Endothelial cell (in vitro differentiated cells): ENCODE data around the gene EEF2KMT. TPM values are rescaled to one million over a fixed set of nuclear protein-coding genes. Genes with fewer than 3 reads are reported as not detected.

Experiments used
- DNase-seq: peaks from one replicate; pipeline ENCODE4 v3.0.0; 2021; ENCODE audit warnings: low spot score
- H3K27ac Mint-ChIP-seq: one replicate; pipeline ENCODE4 v1.8.0; 2021; ENCODE audit warnings: mixed read lengths, inconsistent platforms; ENCODE audit not compliant: unreplicated experiment
- H3K27me3 Mint-ChIP-seq: one replicate; pipeline ENCODE4 v1.8.0; 2021; ENCODE audit warnings: mild to moderate bottlenecking, moderate library complexity, mixed read lengths, inconsistent platforms; ENCODE audit not compliant: unreplicated experiment
- H3K36me3 Mint-ChIP-seq: one replicate; pipeline ENCODE4 v1.8.0; 2021; ENCODE audit warnings: mild to moderate bottlenecking, low read depth, mixed read lengths, inconsistent platforms; ENCODE audit not compliant: unreplicated experiment
- H3K4me1 Mint-ChIP-seq: one replicate; pipeline ENCODE4 v1.8.0; 2021; ENCODE audit warnings: mild to moderate bottlenecking, mixed read lengths, inconsistent platforms; ENCODE audit not compliant: unreplicated experiment
- H3K4me3 Mint-ChIP-seq: one replicate; pipeline ENCODE4 v1.8.0; 2021; ENCODE audit warnings: mild to moderate bottlenecking, mixed read lengths, inconsistent platforms; ENCODE audit not compliant: unreplicated experiment
- H3K9me3 Mint-ChIP-seq: one replicate; pipeline ENCODE4 v1.8.0; 2021; ENCODE audit warnings: mixed read lengths, inconsistent platforms; ENCODE audit not compliant: unreplicated experiment
- total RNA-seq: library from RNA; stranded (reverse); fragmentation: NEBNext Ultra II Directional; extraction: Animal tissue kit (Norgen Biotek cat#: 25700); gene quantifications from one replicate; pipeline ENCODE4 v1.2.1, GENCODE V29; 2021; ENCODE audit not compliant: unreplicated experiment
- TF ChIP-seq, protein P1 (sequence below): fragments of 200-600 bp; sonication (generic); IDR thresholded peaks from one replicate; pipeline ENCODE4 v1.5.0; 2021; ENCODE audit warnings: antibody characterized with exemption; ENCODE audit not compliant: unreplicated experiment

EEF2KMT gene
- total RNA-seq, 1 donor from 2014 or later = 6.7 TPM

DNA sequence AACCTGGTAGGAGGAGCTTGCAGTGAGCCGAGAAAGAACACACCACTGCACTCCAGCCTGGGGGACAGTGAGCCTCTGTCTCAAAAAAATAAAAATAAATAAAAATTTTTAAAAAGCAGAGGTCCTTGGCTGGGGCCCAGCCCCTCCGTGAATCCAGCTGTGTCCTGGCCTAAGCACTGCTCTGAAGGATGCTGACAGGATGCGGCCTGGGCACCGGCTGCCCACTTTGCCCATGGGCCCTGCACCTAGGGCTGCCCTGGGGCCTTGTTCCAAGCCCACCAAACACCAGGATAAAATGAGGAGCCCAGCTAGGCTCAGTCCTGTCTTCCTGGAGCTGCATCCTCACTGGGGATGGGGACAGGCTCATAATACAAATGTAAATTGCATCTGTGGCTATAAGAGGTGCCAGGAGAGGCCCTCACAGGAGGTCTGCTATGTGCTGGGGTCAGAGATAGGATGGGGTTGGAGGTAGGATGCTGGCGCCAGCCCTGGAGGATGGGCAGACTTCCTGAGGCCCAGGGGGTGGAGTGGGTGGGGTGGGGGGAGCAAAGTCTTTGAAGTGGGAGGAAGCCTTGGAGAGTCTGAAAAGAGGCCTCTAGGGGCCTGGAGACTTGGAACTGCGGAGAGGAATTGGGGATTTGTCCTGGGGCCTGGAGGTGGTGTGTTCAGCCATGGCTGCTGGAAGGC is 38.1 kb downstream of the EEF2KMT start:
- H3K4me1 Mint-ChIP-seq = peaks cover 3% of the 10 kb centered on the region
- no peaks in the 10 kb centered on the region for H3K9me3 Mint-ChIP-seq
- peaks cover 7% of the 10 kb centered on the region for H3K27me3 Mint-ChIP-seq
- H3K4me3 Mint-ChIP-seq = no peak overlapping the region
- no peak overlapping the region for H3K27ac Mint-ChIP-seq
- H3K36me3 Mint-ChIP-seq = no peaks in the 10 kb centered on the region
- TF ChIP-seq, protein P1, sequence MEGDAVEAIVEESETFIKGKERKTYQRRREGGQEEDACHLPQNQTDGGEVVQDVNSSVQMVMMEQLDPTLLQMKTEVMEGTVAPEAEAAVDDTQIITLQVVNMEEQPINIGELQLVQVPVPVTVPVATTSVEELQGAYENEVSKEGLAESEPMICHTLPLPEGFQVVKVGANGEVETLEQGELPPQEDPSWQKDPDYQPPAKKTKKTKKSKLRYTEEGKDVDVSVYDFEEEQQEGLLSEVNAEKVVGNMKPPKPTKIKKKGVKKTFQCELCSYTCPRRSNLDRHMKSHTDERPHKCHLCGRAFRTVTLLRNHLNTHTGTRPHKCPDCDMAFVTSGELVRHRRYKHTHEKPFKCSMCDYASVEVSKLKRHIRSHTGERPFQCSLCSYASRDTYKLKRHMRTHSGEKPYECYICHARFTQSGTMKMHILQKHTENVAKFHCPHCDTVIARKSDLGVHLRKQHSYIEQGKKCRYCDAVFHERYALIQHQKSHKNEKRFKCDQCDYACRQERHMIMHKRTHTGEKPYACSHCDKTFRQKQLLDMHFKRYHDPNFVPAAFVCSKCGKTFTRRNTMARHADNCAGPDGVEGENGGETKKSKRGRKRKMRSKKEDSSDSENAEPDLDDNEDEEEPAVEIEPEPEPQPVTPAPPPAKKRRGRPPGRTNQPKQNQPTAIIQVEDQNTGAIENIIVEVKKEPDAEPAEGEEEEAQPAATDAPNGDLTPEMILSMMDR = no peak
- DNase-seq = no peak

DNA sequence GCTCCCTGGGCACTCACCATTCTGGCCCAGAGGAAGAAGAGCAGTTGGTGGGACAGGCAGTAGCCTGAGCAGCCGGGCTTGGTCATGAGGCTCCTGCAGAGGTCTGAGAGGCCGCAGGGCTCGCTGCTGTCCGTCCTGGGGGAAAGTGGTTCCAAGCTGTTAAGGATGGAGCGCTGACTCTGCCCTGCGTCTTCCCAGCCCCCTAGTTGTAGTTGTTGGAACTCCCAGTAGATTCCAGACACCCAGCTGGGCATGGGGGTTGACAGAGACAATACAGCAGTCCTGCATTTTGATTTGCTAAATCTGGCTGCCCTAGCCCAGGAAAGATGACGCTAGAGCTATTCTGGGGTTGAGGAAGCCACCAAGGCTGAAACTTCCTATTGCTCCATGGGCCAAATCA is 39.1 kb downstream of the EEF2KMT start:
- peaks cover 9% of the 10 kb centered on the region for H3K27me3 Mint-ChIP-seq
- peaks cover 3% of the 10 kb centered on the region for H3K4me1 Mint-ChIP-seq
- no peak overlapping the region for H3K4me3 Mint-ChIP-seq
- TF ChIP-seq, protein P1 = peak; percentile 58
- no peak overlapping the region for H3K27ac Mint-ChIP-seq
- H3K9me3 Mint-ChIP-seq = no peaks in the 10 kb centered on the region
- no peaks in the 10 kb centered on the region for H3K36me3 Mint-ChIP-seq
- DNase-seq = peak; percentile 72

DNA sequence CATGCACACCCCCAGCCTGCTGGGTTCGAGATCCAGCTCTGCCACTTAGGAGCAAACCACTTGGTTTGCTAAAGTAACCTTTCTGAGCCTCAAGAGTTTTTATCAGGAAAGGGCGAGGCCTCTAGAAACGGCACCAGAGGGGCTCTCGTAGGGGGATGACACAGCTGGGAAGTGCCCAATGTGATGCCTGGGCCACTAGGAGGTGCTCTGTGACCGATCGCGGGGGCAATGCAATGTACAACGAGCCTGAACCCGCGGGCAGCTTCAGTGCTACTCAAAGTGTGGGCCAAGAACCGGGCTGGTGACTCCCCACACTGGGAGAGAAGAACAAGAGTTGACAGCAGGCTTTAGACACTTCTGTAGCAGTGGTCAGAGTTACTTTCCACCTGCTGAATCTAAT is 41.2 kb downstream of the EEF2KMT start:
- Mint-ChIP-seq H3K4me1 (peaks cover 3% of the 10 kb centered on the region), H3K27ac (no peak overlapping the region), H3K9me3 (no peaks in the 10 kb centered on the region), H3K4me3 (no peak overlapping the region), H3K27me3 (peaks cover 7% of the 10 kb centered on the region), H3K36me3 (no peaks in the 10 kb centered on the region)
- DNase-seq = peak; percentile 53
- TF ChIP-seq, protein P1 = peak; percentile 10

DNA sequence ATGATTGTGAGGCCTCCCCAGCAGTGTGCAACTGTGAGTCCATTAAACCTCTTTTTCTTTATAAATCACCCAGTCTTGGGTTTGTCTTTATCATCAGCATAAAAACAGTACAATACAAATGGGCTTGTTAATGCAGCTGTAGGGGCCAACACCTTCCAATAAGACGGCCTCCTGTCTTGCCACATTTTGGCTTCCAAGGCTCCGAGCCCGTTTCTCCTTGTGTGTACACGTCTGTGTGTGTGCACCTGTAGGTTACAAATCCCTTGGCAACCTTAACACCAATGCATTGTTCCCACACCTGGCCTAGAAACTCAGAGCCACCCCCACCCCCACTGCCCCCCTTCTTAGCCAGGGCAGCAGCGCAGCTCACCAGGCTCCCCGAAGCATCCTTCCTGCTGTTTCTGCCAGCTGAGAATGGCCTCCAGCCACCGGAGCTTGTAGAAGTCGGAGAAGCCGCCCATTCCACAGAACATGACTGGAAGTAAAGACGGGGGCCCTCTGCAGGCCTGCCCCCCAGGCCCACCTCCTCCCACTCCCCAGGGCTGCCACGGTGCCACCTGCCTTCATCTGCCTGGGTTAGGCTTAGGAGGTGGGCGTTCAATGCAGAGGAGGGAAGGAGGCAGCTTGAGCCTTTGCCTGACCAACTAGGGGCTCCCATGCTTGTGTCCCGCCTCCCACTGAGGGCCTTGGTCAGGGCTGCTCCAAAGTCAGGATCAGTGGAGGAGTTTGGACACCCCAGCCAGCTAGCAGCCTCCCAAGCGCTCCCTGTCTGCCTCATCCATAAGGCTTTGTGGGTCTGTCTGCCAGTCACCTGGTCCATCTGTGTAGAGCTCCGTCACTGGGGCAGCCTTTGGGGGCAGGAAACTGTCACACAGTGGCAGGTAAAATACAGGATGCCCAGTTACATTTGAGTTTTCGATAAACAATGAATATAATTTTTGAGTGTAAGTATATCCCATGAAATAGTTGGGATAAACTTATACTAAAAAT is 42.4 kb downstream of the EEF2KMT start:
- Mint-ChIP-seq H3K4me3 (no peak overlapping the region), H3K27me3 (peaks cover 7% of the 10 kb centered on the region), H3K9me3 (no peaks in the 10 kb centered on the region), H3K36me3 (no peaks in the 10 kb centered on the region), H3K4me1 (peaks cover 3% of the 10 kb centered on the region), H3K27ac (no peak overlapping the region)
- no peak for DNase-seq
- TF ChIP-seq, protein P1 = no peak

DNA sequence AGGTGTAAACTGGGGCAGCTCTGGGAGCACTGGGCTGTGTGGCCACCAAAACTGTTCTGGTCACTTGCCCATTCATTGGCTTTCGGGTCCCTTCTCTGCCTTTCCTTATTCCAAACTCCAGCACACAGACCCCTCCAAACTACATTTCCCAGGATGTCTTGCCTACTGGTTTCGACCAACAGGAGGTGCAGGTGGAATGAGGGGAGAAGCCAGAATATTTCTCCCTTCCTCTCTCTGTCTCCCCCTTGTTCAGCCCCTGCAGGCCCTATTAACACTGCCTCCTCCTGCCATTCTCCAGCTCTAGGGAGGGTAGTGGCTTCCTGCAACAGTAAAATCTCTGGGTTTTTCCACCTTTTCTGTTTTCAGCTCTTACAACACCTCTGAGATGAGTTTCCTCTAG is 50.7 kb downstream of the EEF2KMT start:
- Mint-ChIP-seq H3K36me3 (no peaks in the 10 kb centered on the region), H3K9me3 (no peaks in the 10 kb centered on the region), H3K27ac (no peak overlapping the region), H3K4me3 (no peak overlapping the region), H3K27me3 (peaks cover 7% of the 10 kb centered on the region), H3K4me1 (no peaks in the 10 kb centered on the region)
- TF ChIP-seq, protein P1 = no peak
- no peak for DNase-seq
